Astrocyte of the cerebellum (primary cell): ENCODE data around the gene HS1BP3.

Experiments used
- DNase-seq: peaks from one replicate; pipeline ENCODE4 v3.0.0-alpha.2; 2011; ENCODE audit warnings: low read depth
- H3K4me3 ChIP-seq: 2 replicates; pipeline ENCODE4 v1.5.1; 2011; ENCODE audit warnings: mild to moderate bottlenecking, low read depth, low read length, moderate library complexity
- in situ Hi-C: cut with HindIII; loops from 2 replicates; pipeline ENCODE4 v1.10.0; 2017; ENCODE audit warnings: low sequenced_read_pairs
- TF ChIP-seq, protein P1 (sequence below): IDR thresholded peaks from 2 replicates; pipeline ENCODE4 v1.5.1; 2012; ENCODE audit warnings: low read length, low read depth, moderate library complexity, mild to moderate bottlenecking; ENCODE audit errors: missing control alignments

The HS1BP3 gene

DNA sequence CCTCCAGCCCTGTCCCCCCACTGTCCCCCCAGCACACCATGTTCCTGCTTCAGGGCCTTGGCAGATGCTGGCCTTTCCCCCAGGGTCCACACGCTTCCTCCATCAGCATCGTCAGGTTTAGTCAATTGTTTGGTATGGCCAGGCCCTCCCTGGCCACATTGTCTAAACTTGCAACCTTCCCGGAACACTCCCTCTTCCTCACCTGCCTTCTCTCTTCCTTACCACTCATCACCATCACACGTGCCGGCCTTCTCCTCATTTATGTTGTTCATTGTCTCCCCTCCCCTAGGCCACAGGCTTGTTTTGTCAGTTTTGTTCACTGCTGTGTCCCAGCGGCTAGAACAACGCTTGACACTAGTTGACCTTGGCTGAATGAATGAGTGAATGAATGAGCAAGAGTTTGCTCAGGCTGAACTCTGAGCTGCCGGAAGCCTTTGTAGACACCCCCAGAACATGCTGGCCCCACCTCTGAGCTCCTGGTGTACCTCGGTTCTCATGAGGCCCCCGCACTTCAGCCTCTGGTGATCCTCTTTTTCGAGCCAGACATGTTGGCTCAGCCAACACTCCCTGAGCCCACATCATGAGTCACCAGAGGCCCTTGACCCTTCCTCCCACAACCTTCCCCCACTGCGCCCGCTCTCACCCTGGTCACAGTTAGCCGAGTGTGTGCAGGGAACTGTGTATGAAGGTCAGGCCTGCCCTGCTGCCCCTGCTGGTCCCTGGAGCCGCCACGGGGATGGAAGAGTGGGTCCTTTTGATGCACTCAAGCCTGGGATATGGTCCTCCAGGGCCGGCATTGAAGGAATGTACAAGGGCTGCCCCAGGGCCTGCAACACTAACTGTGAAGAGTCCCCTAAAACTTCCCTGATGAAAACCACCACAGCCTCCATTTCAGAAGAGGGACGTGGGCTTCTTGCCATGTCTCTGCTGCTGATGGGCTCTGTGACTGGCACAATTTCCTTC, 57.5 kb downstream of the HS1BP3 start:
- DNase-seq = peak; percentile 75

DNA sequence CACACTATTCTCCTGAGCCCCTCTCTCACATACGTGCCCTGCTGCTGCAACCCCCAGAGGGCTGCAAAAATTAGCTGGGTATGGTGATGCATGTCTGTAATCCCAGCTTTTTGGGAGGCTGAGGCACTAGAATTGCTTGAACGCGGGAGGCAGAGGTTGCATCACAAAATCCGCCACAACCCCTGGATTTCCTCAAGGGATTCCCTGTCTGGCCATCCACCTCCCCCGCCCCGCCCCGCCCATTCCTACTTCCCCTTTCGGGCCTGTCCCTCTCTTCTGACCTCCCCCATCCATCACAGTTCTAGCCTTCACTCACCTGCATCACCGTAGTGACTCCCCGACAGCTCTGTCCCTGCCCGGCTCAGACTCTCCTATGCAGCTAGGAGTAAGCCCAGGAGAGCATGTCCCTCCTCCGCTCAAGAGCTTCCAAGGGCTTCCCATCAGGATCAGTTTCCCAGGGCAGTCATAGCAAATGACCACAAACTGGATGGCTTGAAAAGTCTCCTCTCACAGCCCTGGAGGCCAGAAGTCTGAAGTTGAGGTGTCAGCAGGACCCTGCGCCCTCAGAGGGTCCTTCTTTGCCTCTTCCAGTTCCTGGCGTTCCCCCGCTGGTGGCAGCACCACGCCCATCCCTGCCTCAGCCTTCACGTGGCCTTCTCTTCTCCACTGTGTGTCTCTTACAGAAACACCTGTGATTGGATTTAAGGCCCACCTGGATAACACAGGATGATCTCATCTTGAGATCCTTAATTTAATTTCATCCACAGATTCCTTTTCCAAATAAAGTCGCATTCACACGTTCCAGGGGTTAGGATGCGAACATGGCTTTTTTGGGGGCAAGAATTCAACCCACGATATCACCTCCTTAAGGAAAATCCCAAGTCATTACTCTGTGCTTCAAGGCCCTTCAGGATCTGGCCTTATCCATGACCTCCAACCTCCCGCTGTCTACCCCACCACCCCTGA, 58.5 kb downstream of the HS1BP3 start:
- no peak for DNase-seq
- H3K4me3 ChIP-seq = no peak overlapping the region
- TF ChIP-seq, protein P1, sequence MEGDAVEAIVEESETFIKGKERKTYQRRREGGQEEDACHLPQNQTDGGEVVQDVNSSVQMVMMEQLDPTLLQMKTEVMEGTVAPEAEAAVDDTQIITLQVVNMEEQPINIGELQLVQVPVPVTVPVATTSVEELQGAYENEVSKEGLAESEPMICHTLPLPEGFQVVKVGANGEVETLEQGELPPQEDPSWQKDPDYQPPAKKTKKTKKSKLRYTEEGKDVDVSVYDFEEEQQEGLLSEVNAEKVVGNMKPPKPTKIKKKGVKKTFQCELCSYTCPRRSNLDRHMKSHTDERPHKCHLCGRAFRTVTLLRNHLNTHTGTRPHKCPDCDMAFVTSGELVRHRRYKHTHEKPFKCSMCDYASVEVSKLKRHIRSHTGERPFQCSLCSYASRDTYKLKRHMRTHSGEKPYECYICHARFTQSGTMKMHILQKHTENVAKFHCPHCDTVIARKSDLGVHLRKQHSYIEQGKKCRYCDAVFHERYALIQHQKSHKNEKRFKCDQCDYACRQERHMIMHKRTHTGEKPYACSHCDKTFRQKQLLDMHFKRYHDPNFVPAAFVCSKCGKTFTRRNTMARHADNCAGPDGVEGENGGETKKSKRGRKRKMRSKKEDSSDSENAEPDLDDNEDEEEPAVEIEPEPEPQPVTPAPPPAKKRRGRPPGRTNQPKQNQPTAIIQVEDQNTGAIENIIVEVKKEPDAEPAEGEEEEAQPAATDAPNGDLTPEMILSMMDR = no peak
- in situ Hi-C loops = no loop called here

More for the DNA sequence above, 57.5 kb downstream of the HS1BP3 start:
- TF ChIP-seq, protein P1 = no peak
- in situ Hi-C loops = no loop called here
- no peak overlapping the region for H3K4me3 ChIP-seq

DNA sequence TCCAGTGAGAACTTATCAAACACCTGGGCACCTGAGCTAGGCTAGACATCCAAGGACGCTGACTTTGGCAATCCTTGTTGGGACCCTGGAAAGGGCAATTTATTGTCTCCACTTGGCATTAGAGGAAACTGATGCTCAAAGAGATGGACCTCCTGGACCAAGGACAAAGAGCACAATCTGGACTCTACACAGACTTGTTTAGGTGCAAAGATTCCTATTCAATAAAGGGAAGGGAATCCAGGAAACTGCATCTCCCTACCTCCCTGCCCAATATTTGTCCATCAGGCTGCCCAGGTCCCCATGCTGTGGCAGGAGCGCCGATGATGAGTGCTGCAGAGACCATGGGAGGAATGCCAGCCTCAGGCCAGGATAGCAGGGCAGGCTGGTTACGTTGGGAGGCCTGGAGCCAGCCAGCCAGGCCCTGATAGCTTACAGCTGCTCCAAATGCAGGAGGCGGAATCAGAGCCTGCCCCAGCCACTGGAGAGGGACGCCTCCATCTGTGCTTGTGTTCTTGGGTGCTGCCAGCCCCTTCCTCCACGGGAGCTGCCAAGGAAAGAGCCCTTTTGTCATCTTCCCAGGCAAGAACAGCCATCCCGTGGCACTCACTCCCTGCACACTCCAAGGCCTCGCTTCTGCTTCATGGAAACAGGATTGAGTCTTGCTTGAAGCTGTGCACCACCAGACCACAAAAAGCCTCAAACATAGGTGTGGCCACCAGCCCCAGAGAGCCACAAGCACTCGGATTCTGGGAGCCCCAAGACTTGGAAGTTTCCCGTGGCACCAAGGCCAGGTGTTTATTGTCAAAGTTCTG, 60.0 kb downstream of the HS1BP3 start:
- no peak for DNase-seq
- TF ChIP-seq, protein P1 = no peak
- in situ Hi-C loops = no loop called here
- no peak overlapping the region for H3K4me3 ChIP-seq

DNA sequence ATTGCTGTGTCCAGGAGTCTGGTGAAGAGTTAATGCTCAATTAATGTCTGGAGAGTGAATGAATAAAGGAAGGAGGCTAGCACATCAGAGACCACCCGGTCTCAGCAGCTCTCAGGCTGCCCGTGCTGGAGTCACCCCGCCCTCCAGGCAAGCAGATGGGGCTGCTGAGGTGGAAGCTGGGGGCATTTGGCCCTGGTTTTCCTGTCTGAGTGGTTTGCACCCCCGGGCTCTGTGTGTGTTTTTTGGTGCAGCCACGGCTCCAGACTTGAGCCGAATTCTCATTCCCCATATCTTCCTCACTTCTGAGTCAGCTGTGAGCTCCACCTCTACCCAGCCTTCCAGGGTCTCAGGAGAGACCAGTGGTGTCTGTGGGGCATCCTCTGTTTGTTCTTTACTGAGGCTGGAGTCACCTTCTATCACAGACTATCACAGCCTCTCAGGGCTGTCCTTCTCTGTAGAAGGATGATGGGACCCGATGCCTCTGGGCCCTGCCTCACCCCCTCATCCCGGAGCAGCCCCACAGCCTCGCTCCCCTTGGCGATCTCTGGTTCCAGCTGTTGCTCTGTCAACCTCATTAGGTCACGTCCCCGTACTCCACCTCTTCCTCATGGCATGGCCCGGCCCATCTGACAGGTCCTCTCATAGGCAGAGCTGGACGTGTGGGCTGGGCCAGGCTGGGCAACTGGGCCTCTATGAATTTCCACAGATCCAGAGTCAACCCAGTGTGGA, 60.8 kb downstream of the HS1BP3 start:
- TF ChIP-seq, protein P1 = no peak
- DNase-seq = no peak
- no peak overlapping the region for H3K4me3 ChIP-seq
- in situ Hi-C loops = no loop called here

DNA sequence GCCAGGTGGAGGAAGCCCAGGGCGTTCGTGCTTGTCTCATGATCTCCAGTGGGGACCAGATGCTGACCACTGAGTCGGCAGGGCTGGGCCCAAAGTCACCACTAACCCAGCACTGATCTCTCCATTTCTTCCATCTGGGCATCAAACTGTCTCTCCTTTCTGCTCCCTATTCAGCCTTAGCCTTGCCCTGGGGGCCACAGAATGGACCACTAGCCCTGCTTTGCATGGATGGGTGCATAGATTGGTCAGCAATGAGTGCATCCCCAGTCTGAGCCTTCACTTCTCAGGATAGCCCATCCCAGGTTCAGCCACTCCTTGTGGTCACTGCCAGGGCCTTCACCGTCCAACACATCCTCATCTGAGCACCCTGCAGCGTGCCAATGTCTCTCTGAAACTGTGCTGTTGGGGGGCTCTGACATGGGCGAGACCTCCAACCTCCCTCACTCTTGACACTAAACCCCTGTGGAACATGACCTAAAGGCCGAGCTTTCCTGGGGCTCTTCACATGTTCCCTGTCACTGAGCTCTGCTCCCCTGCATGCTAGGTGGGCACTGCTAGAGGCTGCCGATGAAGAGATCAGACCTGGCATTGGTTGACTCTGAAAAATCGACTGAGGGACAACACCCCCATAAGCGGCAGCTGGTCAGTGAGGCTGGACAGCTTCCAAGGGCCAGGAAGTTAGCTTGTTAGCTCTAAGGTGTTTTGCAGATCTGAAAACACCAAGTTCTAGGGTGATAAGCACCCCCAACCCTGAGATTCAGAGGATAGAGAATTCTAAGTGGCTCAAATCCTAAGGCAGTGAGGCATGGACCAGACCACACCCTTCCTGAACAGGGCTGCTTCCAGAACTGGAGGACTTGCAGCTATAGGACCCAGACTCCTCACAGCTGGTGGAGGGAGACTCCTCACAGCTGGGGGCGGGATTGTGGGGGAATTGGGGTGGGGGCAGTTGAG, 61.7 kb downstream of the HS1BP3 start:
- in situ Hi-C loops = no loop called here
- no peak overlapping the region for H3K4me3 ChIP-seq
- TF ChIP-seq, protein P1 = no peak
- no peak for DNase-seq
